ENCODE measurements around the gene AFF2.

The AFF2 gene

DNA sequence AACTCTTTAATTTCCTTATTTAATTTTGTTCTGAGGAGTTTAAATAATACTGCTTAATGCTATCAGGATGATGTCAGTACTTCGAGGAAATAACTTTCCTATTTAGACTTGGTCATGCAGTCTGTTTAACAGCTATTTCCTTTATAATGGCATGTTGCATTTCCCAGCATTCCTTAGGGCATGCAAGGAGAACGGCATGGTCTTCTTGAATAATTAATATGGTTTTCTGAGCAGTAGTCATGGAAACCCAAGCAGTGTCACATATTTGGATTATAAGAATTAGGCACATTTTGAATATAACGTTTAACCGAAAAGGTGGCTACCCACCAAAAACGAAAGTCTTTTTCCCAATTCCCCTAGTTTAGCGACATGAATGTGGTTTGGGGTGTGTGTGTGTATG, 76.0 kb downstream of the AFF2 start:
- H3K27me3 ChIP-seq (ENCODE audit: insufficient read depth, low read length) = no peaks in the 10 kb centered on the region
- H3K4me1 ChIP-seq (ENCODE audit: insufficient read depth, low read length) = no peaks in the 10 kb centered on the region
- no peak overlapping the region for H3K4me3 ChIP-seq (ENCODE audit: low read length)
- H3K9me3 ChIP-seq (ENCODE audit: low read length) = no peaks in the 10 kb centered on the region
- H3K36me3 ChIP-seq (ENCODE audit: insufficient read depth, low read length) = no peaks in the 10 kb centered on the region
- H2AFZ ChIP-seq (ENCODE audit: low read depth, low read length) = no peak overlapping the region

- H3K4me1 ChIP-seq (ENCODE audit: insufficient read depth, low read length) = no peaks in the 10 kb centered on the region
- no peaks in the 10 kb centered on the region for H3K9me3 ChIP-seq (ENCODE audit: low read length)
- H3K27me3 ChIP-seq (ENCODE audit: insufficient read depth, low read length) = no peaks in the 10 kb centered on the region
- no peak overlapping the region for H2AFZ ChIP-seq (ENCODE audit: low read depth, low read length)
- H3K4me3 ChIP-seq (ENCODE audit: low read length) = no peak overlapping the region
- H3K36me3 ChIP-seq (ENCODE audit: insufficient read depth, low read length) = no peaks in the 10 kb centered on the region
Observed at GRCh38 chrX:148577741-148578140, 77.3 kb downstream of the AFF2 start.

- Histone ChIP-seq H3K4me3 (ENCODE audit: low read length) (no peak overlapping the region), H3K4me1 (ENCODE audit: insufficient read depth, low read length) (no peaks in the 10 kb centered on the region), H3K27me3 (ENCODE audit: insufficient read depth, low read length) (no peaks in the 10 kb centered on the region), H2AFZ (ENCODE audit: low read depth, low read length) (no peak overlapping the region), H3K9me3 (ENCODE audit: low read length) (no peaks in the 10 kb centered on the region), H3K36me3 (ENCODE audit: insufficient read depth, low read length) (no peaks in the 10 kb centered on the region)
Observed at GRCh38 chrX:148580016-148580415, 79.6 kb downstream of the AFF2 start.

- H3K27me3 ChIP-seq (ENCODE audit: insufficient read depth, low read length) = no peaks in the 10 kb centered on the region
- no peaks in the 10 kb centered on the region for H3K36me3 ChIP-seq (ENCODE audit: insufficient read depth, low read length)
- no peaks in the 10 kb centered on the region for H3K4me1 ChIP-seq (ENCODE audit: insufficient read depth, low read length)
- H3K4me3 ChIP-seq (ENCODE audit: low read length) = no peak overlapping the region
- no peaks in the 10 kb centered on the region for H3K9me3 ChIP-seq (ENCODE audit: low read length)
- no peak overlapping the region for H2AFZ ChIP-seq (ENCODE audit: low read depth, low read length)
Observed at GRCh38 chrX:148582353-148582752, 81.9 kb downstream of the AFF2 start.

DNA sequence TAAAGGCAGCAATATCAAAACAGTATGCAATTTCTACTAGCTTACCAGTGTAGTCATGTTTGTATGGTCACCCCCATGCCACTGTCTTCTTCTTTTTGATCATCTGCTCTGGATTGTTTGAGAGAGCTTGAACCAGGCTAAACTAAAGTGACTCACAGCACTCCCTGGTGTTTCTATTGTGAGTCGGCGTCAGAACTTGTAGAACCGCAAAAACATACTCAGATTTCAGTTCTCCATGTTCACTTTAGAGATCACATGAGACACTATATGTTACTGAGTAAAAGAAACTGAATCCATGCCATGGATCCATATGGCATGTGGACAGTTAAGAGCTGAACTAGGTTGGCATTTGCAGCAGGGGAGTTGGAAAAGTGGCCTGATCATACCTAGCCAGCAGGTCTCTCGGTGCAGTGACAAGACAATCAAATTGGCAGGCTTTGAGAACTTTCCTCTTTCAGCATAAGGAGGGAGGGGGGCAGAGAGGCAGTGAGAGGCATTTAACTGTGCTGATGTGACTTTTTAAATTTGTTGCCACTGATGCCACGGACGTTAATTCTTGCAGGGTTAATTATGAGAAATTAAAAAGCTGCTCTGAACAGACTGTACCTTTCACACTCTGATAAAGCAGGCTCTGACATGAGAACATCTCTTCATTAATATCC, 88.4 kb downstream of the AFF2 start:
- no peaks in the 10 kb centered on the region for H3K36me3 ChIP-seq (ENCODE audit: insufficient read depth, low read length)
- no peak overlapping the region for H3K4me3 ChIP-seq (ENCODE audit: low read length)
- H3K9me3 ChIP-seq (ENCODE audit: low read length) = no peaks in the 10 kb centered on the region
- no peaks in the 10 kb centered on the region for H3K4me1 ChIP-seq (ENCODE audit: insufficient read depth, low read length)
- H2AFZ ChIP-seq (ENCODE audit: low read depth, low read length) = no peak overlapping the region
- H3K27me3 ChIP-seq (ENCODE audit: insufficient read depth, low read length) = no peaks in the 10 kb centered on the region

DNA sequence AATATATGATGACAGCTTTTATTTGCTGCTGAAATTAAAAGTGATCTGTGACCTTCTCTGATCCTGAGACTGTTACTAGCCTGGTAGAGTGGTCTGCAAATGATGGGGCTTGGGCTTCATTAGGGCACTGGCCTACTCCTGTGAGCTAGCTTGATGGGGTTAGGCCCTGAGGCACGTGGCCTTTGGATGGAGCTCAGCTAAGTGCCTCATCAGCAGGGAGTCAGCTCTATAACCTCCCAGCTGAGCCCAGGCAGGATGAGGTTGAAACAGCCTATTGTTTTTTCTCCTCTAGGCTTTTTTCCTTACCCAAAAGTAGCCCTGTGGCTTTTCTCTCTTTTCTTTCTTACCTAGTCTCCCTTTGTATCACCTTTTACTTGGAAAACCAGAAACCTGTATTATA, 92.2 kb downstream of the AFF2 start:
- no peaks in the 10 kb centered on the region for H3K4me1 ChIP-seq (ENCODE audit: insufficient read depth, low read length)
- H3K9me3 ChIP-seq (ENCODE audit: low read length) = no peaks in the 10 kb centered on the region
- no peak overlapping the region for H2AFZ ChIP-seq (ENCODE audit: low read depth, low read length)
- H3K4me3 ChIP-seq (ENCODE audit: low read length) = no peak overlapping the region
- H3K36me3 ChIP-seq (ENCODE audit: insufficient read depth, low read length) = no peaks in the 10 kb centered on the region
- peaks cover 2% of the 10 kb centered on the region for H3K27me3 ChIP-seq (ENCODE audit: insufficient read depth, low read length)

DNA sequence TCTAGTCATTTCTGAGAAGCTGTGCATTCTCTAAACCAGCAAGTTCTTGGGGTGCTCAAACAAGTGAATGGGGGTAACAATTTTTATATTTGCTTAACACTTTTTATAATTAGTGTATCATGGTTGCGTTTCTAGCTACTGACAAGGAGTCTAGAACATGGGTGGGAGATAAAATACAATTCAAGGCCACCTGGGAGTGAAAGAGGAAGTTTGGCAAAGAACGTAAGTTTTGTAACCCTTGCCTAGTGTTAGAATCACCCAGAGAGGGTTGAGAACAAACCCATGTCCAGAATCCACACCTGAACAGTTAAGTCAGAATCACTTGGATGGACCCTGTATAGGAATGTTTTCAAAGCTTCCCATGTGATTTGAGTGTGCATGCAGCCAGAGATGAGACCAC, 92.7 kb downstream of the AFF2 start:
- Histone ChIP-seq H3K4me1 (ENCODE audit: insufficient read depth, low read length) (no peaks in the 10 kb centered on the region), H3K9me3 (ENCODE audit: low read length) (no peaks in the 10 kb centered on the region), H3K27me3 (ENCODE audit: insufficient read depth, low read length) (peaks cover 2% of the 10 kb centered on the region), H3K4me3 (ENCODE audit: low read length) (no peak overlapping the region), H3K36me3 (ENCODE audit: insufficient read depth, low read length) (no peaks in the 10 kb centered on the region), H2AFZ (ENCODE audit: low read depth, low read length) (no peak overlapping the region)

GRCh38 chrX:148593987-148594386, 93.6 kb downstream of the AFF2 start:
- no peak overlapping the region for H3K4me3 ChIP-seq (ENCODE audit: low read length)
- H3K4me1 ChIP-seq (ENCODE audit: insufficient read depth, low read length) = no peaks in the 10 kb centered on the region
- H3K36me3 ChIP-seq (ENCODE audit: insufficient read depth, low read length) = no peaks in the 10 kb centered on the region
- H3K9me3 ChIP-seq (ENCODE audit: low read length) = no peaks in the 10 kb centered on the region
- H3K27me3 ChIP-seq (ENCODE audit: insufficient read depth, low read length) = peaks cover 2% of the 10 kb centered on the region
- H2AFZ ChIP-seq (ENCODE audit: low read depth, low read length) = no peak overlapping the region

DNA sequence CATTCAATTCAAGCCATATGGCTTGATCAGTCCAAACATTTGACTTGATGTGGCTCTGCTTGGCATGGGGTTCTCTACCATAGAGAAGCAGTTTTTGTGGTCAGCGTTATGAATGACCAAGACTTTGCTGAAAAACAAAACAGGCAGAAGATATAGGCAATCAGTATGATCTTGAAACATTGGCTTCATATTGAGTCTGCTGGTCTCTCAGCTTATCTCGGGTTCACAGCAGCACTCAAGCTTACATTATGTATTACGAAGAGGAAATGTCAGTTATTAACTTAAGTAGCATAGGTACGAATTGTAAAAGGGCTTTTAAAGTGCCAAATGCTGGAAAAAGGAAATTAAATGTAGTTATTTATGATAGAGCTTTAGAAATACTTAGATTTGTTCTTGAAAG, 99.0 kb downstream of the AFF2 start:
- Histone ChIP-seq H3K4me3 (ENCODE audit: low read length) (no peak overlapping the region), H3K27me3 (ENCODE audit: insufficient read depth, low read length) (peaks cover 4% of the 10 kb centered on the region), H3K4me1 (ENCODE audit: insufficient read depth, low read length) (no peaks in the 10 kb centered on the region), H2AFZ (ENCODE audit: low read depth, low read length) (no peak overlapping the region), H3K9me3 (ENCODE audit: low read length) (no peaks in the 10 kb centered on the region), H3K36me3 (ENCODE audit: insufficient read depth, low read length) (no peaks in the 10 kb centered on the region)

GRCh38 chrX:148600131-148600530, 99.7 kb downstream of the AFF2 start:
- no peak overlapping the region for H3K4me3 ChIP-seq (ENCODE audit: low read length)
- H3K36me3 ChIP-seq (ENCODE audit: insufficient read depth, low read length) = no peaks in the 10 kb centered on the region
- H3K4me1 ChIP-seq (ENCODE audit: insufficient read depth, low read length) = no peaks in the 10 kb centered on the region
- H3K27me3 ChIP-seq (ENCODE audit: insufficient read depth, low read length) = peaks cover 4% of the 10 kb centered on the region
- H2AFZ ChIP-seq (ENCODE audit: low read depth, low read length) = no peak overlapping the region
- no peaks in the 10 kb centered on the region for H3K9me3 ChIP-seq (ENCODE audit: low read length)

DNA sequence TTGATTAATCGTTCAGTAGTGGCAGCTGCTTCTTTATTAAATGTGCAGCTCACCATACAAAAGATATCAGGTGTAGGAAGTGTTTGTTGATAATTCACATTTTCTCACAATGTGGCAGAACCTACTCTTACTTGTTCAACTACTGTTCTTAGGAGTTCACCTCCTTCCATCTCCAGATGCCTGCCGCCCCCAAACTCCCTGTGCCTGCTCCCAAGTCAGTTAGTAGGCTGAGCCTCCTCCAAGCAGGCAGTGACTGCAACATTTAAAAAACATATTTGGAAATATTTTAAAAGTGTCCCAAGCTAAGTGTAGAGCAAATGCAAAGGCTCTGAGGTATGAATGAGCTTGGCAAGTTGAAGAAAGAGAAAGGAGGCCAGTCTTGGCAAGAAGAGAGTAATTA, 100.2 kb downstream of the AFF2 start:
- no peaks in the 10 kb centered on the region for H3K4me1 ChIP-seq (ENCODE audit: insufficient read depth, low read length)
- no peak overlapping the region for H2AFZ ChIP-seq (ENCODE audit: low read depth, low read length)
- no peak overlapping the region for H3K4me3 ChIP-seq (ENCODE audit: low read length)
- peaks cover 4% of the 10 kb centered on the region for H3K27me3 ChIP-seq (ENCODE audit: insufficient read depth, low read length)
- H3K36me3 ChIP-seq (ENCODE audit: insufficient read depth, low read length) = no peaks in the 10 kb centered on the region
- H3K9me3 ChIP-seq (ENCODE audit: low read length) = no peaks in the 10 kb centered on the region

- H3K4me3 ChIP-seq (ENCODE audit: low read length) = no peak overlapping the region
- H3K4me1 ChIP-seq (ENCODE audit: insufficient read depth, low read length) = no peaks in the 10 kb centered on the region
- no peak overlapping the region for H2AFZ ChIP-seq (ENCODE audit: low read depth, low read length)
- H3K9me3 ChIP-seq (ENCODE audit: low read length) = no peaks in the 10 kb centered on the region
- H3K36me3 ChIP-seq (ENCODE audit: insufficient read depth, low read length) = no peaks in the 10 kb centered on the region
- peaks cover 4% of the 10 kb centered on the region for H3K27me3 ChIP-seq (ENCODE audit: insufficient read depth, low read length)
Observed at GRCh38 chrX:148601034-148601433, 100.6 kb downstream of the AFF2 start.

- H3K4me3 ChIP-seq (ENCODE audit: low read length) = no peak overlapping the region
- H3K36me3 ChIP-seq (ENCODE audit: insufficient read depth, low read length) = no peaks in the 10 kb centered on the region
- no peaks in the 10 kb centered on the region for H3K9me3 ChIP-seq (ENCODE audit: low read length)
- no peaks in the 10 kb centered on the region for H3K27me3 ChIP-seq (ENCODE audit: insufficient read depth, low read length)
- H3K4me1 ChIP-seq (ENCODE audit: insufficient read depth, low read length) = no peaks in the 10 kb centered on the region
- no peak overlapping the region for H2AFZ ChIP-seq (ENCODE audit: low read depth, low read length)
Observed at GRCh38 chrX:148609515-148610327, 109.3 kb downstream of the AFF2 start.

DNA sequence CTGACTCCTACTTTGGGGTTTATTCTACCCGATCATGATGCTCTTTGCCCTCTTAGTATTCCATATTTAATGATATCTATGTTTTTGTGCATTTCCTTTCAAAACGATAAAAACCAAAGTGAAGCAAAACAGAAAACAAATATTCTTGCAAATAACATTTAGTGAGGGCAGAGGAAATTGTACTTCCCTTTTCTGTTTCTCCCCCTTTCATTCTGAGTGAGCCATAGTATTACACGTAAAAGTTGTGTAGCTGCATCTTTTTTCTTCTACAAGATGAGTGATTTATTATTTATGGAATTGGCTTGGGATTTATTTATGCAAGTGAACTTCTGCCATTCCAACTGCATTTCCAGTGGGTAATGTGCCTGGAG, 109.9 kb downstream of the AFF2 start:
- H3K27me3 ChIP-seq (ENCODE audit: insufficient read depth, low read length) = no peaks in the 10 kb centered on the region
- H2AFZ ChIP-seq (ENCODE audit: low read depth, low read length) = no peak overlapping the region
- no peaks in the 10 kb centered on the region for H3K36me3 ChIP-seq (ENCODE audit: insufficient read depth, low read length)
- no peaks in the 10 kb centered on the region for H3K4me1 ChIP-seq (ENCODE audit: insufficient read depth, low read length)
- H3K9me3 ChIP-seq (ENCODE audit: low read length) = no peaks in the 10 kb centered on the region
- no peak overlapping the region for H3K4me3 ChIP-seq (ENCODE audit: low read length)
